ENCODE measurements around the gene SRPK1. TPM values are rescaled to one million over a fixed set of nuclear protein-coding genes. Genes with fewer than 3 reads are reported as not detected.

The SRPK1 gene
- total and polyA plus RNA-seq, 2 of the 8 experiments (the other 6 are each of a cell fraction or from before 2014, with no cell fraction given): 25.7 to 116 TPM

- POLR2A ChIA-PET (ENCODE audit: partially characterized antibody): no interaction called here
- no peak overlapping the region for H3K4me2 ChIP-seq (ENCODE audit: insufficient read depth in 1 of 2, low read depth in 2 of 2, low read length in 2 of 2)
- H3K23me2 ChIP-seq (ENCODE audit: low read depth, low read length): no peaks in the 10 kb centered on the region
- H3K23ac ChIP-seq (ENCODE audit: insufficient read length): no peak overlapping the region
- no peaks in the 10 kb centered on the region for H3K79me2 ChIP-seq (ENCODE audit: control insufficient read depth in 1 of 2, insufficient read depth in 2 of 2, low read length in 2 of 2)
- no peak overlapping the region for H3K4me3 ChIP-seq (ENCODE audit: extremely low read depth in 1 of 4, insufficient read depth in 2 of 4, low read depth in 3 of 4, low read length in 4 of 4)
- WGBS, 2 experiments (ENCODE audit: extremely low coverage in 1 of 2, insufficient coverage in 1 of 2, insufficient read length in 1 of 2, insufficient replicate concordance in 2 of 2, low coverage in 1 of 2, low lambda C conversion rate in 2 of 2, missing lambda C conversion rate in 1 of 2): 84% methylated on average over 4 of the region's 5 CpGs; no CpG with 5 or more reads in 1 of the 2 experiments
- peaks cover 0 to 2% of the 10 kb centered on the region in 2 experiments; a peak in 1 of 4 replicates for H3K9me3 ChIP-seq (ENCODE audit: insufficient read depth in 2 of 2, low read depth in 1 of 2, low read length in 1 of 2)
- DNase-seq (ENCODE audit: low read depth in 1 of 2, low spot score in 2 of 2) (no peak), FAIRE-seq (no peak)
- no peak overlapping the region for H2BK120ac ChIP-seq (replicated peaks; ENCODE audit: low read depth, low read length)
- no peak overlapping the region for H2BK5ac ChIP-seq (ENCODE audit: low read depth, low read length)
- TF ChIP-seq HDAC6 (IDR thresholded peaks at IDR 0.05; ENCODE audit: low read depth, low read length): no peak
- no peak for TF ChIP-seq POLR2AphosphoS5 (IDR thresholded peaks at IDR 0.05; ENCODE audit: low read depth, low read length)
- no peak for TF ChIP-seq KDM1A (IDR thresholded peaks at IDR 0.05; ENCODE audit: borderline replicate concordance, low read length)
- no peak for TF ChIP-seq POLR2A (IDR thresholded peaks at IDR 0.05; ENCODE audit: control extremely low read depth in 1 of 2, low read depth in 2 of 2, low read length in 2 of 2)
- no peak for TF ChIP-seq BCL11A (IDR thresholded peaks at IDR 0.05; ENCODE audit: low read depth in 2 of 2, low read length in 2 of 2)
- TF ChIP-seq RFX5 (IDR thresholded peaks at IDR 0.05; ENCODE audit: borderline replicate concordance, low read depth, low read length): no peak
- no peak for TF ChIP-seq SUZ12 (IDR thresholded peaks at IDR 0.05; ENCODE audit: low read length)
- no peak for TF ChIP-seq SIRT6 (IDR thresholded peaks at IDR 0.05; ENCODE audit: low read length)
- TF ChIP-seq SP4 (IDR thresholded peaks at IDR 0.05; ENCODE audit: low read length): no peak
- TF ChIP-seq RAD21 (IDR thresholded peaks at IDR 0.05 in 1 of 2, conservative IDR thresholded peaks at IDR 0.05 in 1 of 2; ENCODE audit: low read depth in 2 of 2, low read length in 2 of 2): no peak
- TF ChIP-seq SIX5 (IDR thresholded peaks at IDR 0.05; ENCODE audit: low read depth, low read length): no peak
- TF ChIP-seq TCF12 (IDR thresholded peaks at IDR 0.05; ENCODE audit: low read depth, low read length): no peak
- no peak for TF ChIP-seq GTF2F1 (IDR thresholded peaks at IDR 0.05; ENCODE audit: borderline replicate concordance, low read depth, low read length)
- no peak for TF ChIP-seq CHD2 (IDR thresholded peaks at IDR 0.05; ENCODE audit: low read length)
- no peak overlapping the region for H2BK12ac ChIP-seq (ENCODE audit: low read depth, low read length)
- no peak overlapping the region for H4K5ac ChIP-seq (ENCODE audit: insufficient read length, low read depth, low read length)
- no peaks in the 10 kb centered on the region for H3K27me3 ChIP-seq (replicated peaks in 1 of 4; ENCODE audit: control insufficient read depth in 3 of 4, extremely low read depth in 1 of 4, insufficient read depth in 3 of 4, low read length in 3 of 4)
- H2BK15ac ChIP-seq (ENCODE audit: low read length): no peak overlapping the region
- CTCF ChIA-PET (ENCODE audit: partially characterized antibody): interaction anchor here (0.7 to 1.5 kb wide), 2 partner anchors 9 to 215 kb away, joined by 3 to 4 read pairs; no protein-coding TSS in a partner anchor
- H3K36me3 ChIP-seq (ENCODE audit: control insufficient read depth in 2 of 4, insufficient read depth in 4 of 4, low read length in 3 of 4): peaks cover 0 to 14% (median 1%) of the 10 kb centered on the region in 4 experiments; a peak in 4 of 8 replicates
- H3K9ac ChIP-seq (replicated peaks in 1 of 4; ENCODE audit: extremely low read depth in 1 of 4, low read depth in 3 of 4, low read length in 3 of 4): no peak overlapping the region
- H3K79me1 ChIP-seq (ENCODE audit: low read depth, low read length): no peaks in the 10 kb centered on the region
- no peak overlapping the region for H2BK20ac ChIP-seq (ENCODE audit: low read length)
- no peak overlapping the region for H3K18ac ChIP-seq (ENCODE audit: extremely low read depth, low read length)
- H3K14ac ChIP-seq (ENCODE audit: insufficient read length): no peak overlapping the region
- H3K27ac ChIP-seq (ENCODE audit: low read depth, low read length): no peak overlapping the region
- H3K4ac ChIP-seq (replicated peaks; ENCODE audit: insufficient read length, low read depth, low read length): no peak overlapping the region
- no peaks in the 10 kb centered on the region for H3K4me1 ChIP-seq (replicated peaks in 1 of 4; ENCODE audit: control insufficient read depth in 3 of 4, insufficient read depth in 4 of 4, low read length in 3 of 4)
- no peak overlapping the region for H2AFZ ChIP-seq (ENCODE audit: low read length)
- H3K56ac ChIP-seq (replicated peaks; ENCODE audit: insufficient read length, low read depth, low read length): no peak overlapping the region
- no peaks in the 10 kb centered on the region for H4K20me1 ChIP-seq (replicated peaks in 1 of 2; ENCODE audit: control insufficient read depth in 1 of 2, insufficient read depth in 2 of 2, low read length in 2 of 2)
- H2AK5ac ChIP-seq (ENCODE audit: low read depth, low read length): no peak overlapping the region
- no peak overlapping the region for H4K91ac ChIP-seq (replicated peaks; ENCODE audit: insufficient read length, low read length)
- H4K8ac ChIP-seq (ENCODE audit: extremely low read depth, insufficient read depth, low read length): no peak overlapping the region
Measured at GRCh38 chr6:35829306-35829705, 91.6 kb downstream of the SRPK1 start.
